T-helper 2 cell (primary cell): ENCODE results near the gene CNTNAP2.
"Not testable (repeated sequence)": the region's sequence is repeated elsewhere in the genome, so short reads cannot be mapped to it uniquely, and the experiment has no call there.

Source experiments
- DNase-seq, 5 experiments: peaks; one replicate each; pipeline versions ENCODE4 v3.0.0 to v3.0.0-alpha.2; 2012 to 2022

Gene CNTNAP2

DNA sequence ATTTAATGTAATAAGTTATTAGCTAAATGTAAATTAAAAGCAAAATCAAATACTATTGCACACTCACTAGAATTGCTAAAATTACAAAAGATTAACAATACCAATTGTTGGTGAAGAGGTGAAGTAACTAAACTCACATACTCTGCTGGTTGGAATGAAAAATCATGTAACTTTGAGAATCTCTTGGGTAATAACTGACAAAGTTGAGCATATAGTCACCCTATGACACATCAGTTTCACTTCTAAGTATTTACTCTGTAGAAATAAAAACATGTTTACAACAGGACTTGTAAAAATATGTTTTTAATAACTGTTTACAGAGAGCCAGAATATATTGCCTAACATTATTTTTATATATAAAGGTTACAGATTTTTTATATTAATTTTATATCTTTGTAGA lies 33.6 kb downstream of the CNTNAP2 start:
- no peak for DNase-seq

DNA sequence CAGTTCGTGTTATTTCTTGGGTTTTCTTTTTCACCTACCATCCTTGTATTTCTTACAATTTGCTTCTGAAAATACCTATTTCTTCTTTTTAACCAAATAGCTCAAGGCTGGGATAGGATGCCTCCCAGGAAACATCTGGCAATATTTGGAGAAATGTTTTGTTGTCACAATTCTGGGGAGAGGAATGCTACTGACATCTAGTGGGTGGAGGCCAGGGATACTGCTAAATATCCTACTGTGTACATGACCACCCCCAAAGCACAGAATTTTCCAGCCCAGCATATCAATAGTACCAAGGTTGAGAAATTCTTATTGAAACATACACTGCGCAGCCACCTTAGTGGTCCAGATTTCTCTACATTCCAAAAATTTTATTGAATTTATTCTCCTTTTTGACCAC lies 55.5 kb downstream of the CNTNAP2 start:
- no peak for DNase-seq

DNA sequence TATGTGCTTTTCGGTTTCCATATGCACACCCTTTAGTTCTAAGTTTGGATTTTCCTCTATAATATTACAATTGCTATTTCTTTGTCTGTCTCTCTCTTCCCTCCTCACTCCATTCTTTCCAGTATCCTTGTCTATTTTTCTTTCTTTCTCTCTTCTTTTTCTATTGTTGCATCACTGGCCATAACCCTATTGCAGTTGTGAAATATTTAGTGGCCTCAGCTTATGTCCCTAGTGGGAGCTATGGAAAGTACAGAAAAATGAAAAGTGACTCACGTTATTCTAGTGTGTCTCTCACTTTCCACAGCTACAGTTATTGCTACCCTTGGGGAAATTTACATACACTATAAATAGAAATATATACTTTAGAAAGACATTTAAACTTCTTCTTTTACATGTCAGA lies 59.1 kb downstream of the CNTNAP2 start:
- no peak for DNase-seq

GRCh38 chr7:146176860-146177259 lies 60.3 kb downstream of the CNTNAP2 start:
- no peak for DNase-seq

- DNase-seq: no peak
Measured at GRCh38 chr7:146177301-146177700, 60.7 kb downstream of the CNTNAP2 start.

DNA sequence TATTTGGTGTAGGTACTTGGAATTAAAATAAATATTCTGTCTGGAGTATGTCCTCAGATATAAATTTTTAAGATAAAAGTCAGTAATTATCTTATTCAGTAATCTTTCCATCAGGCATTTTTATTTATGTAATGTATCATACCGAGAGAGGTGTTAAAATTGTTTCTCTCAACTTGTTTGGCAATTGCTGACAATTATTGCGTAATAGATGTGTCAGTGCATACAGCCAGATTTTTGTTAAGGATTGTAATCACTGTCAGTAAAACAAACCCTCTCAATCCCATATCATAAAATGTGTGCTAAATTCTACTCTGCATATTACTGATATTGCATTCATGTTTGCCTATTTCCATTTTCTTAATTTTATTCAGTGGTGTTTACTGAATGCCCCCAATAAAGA lies 69.2 kb downstream of the CNTNAP2 start:
- DNase-seq: no peak

DNA sequence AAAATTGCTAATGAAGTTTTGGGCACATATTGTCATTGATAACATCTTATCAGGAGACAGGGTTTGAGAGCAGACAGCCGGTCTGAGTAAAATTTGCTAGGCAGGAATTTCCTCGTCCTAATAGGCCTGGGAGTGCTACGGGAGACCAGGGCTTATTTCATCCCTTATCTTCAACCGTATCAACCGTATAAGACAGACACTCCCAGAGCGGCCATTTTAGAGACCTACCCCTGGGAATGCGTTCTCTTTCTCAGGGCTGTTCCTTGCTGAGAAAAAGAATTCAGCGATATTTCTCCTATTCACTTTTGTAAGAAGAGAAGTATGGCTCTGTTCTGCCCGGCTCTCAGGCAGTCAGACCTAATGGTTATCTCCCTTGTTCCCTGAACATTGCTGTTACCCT lies 74.8 kb downstream of the CNTNAP2 start:
- DNase-seq: not testable (repeated sequence)

GRCh38 chr7:146201945-146202344 lies 85.3 kb downstream of the CNTNAP2 start:
- DNase-seq: no peak

GRCh38 chr7:146206270-146206669 lies 89.7 kb downstream of the CNTNAP2 start:
- no peak for DNase-seq

DNA sequence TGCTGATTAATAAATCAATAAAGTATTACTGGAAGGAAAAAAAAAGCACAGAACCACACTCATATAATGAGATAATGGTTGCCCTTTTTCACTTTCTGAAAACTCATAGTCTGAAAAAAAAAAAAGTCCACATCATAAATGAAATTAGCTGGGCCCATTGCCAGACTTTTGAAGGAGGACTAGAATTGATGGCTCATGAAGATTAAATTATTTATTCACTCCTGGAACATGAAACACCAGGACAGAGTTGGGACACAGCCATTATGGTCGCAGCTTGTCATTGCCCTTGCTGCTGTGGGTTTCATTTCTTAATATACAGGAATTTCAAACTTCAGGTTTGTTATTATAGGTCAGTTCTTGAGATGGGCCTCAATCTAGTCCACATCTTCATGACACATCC lies 91.9 kb downstream of the CNTNAP2 start:
- DNase-seq: no peak

- no peak for DNase-seq
Measured at GRCh38 chr7:146214842-146215241, 98.2 kb downstream of the CNTNAP2 start.

- no peak for DNase-seq
Measured at GRCh38 chr7:146216396-146217041, 99.9 kb downstream of the CNTNAP2 start.

DNA sequence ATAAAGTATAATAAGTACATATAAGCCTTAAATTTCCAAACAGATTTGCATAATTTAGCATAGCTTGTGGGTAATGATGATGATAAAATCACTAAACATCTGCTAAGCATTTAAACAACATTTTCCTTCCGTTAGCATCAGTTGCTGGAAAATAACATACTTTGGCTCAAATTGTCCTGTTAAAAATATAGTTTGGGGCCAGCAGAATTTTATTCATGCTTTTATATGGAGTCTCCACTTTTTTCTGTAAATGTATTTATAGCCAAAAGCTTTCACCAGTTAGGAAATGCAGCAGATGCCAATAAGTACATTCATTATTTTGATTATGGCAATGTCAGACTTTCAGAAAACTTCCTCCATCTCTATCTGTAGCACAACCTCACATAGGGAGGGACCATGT lies 107.2 kb downstream of the CNTNAP2 start:
- DNase-seq: no peak

GRCh38 chr7:146232604-146233003 lies 116.0 kb downstream of the CNTNAP2 start:
- no peak for DNase-seq

- DNase-seq: no peak
Measured at GRCh38 chr7:146235195-146235594, 118.6 kb downstream of the CNTNAP2 start.

DNA sequence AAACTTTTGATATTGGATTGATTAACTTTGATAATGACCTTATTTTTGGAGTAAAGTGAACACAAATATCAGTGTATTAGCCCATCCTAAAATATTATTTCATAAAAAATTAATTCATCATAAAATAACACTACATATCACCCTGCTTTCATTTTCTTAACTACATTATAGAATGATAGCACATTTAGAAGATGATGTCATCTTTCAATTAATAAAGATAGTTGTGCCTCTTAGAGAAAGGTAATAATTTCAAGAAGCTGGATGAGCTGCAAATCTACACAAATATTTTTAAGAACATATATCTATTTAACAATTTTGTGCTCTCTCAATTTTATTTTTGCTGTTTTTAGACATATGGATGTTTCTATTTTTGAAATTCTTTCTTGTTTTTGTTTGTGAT lies 126.1 kb downstream of the CNTNAP2 start:
- no peak for DNase-seq

DNA sequence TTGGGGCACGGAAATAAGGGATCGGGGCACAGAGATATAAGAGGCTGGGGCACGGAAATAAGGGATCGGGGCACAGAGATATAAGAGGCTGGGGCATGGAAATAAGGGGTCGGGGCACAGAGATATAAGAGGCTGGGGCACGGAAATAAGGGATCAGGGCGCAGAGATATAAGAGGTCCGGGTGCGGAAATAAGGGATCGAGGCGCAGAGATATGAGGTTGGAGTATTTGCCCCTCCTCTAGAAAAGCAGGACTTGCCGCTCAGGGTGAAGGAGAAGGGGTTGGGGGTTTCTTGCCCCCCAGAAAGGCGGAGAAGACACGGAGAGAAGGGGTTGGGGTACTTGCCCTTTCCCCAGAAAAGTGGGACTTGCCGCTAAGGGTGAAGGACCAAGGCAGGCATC lies 131.4 kb downstream of the CNTNAP2 start:
- not testable (repeated sequence) for DNase-seq

- DNase-seq: not testable (repeated sequence)
Measured at GRCh38 chr7:146248744-146249143, 132.1 kb downstream of the CNTNAP2 start.

DNA sequence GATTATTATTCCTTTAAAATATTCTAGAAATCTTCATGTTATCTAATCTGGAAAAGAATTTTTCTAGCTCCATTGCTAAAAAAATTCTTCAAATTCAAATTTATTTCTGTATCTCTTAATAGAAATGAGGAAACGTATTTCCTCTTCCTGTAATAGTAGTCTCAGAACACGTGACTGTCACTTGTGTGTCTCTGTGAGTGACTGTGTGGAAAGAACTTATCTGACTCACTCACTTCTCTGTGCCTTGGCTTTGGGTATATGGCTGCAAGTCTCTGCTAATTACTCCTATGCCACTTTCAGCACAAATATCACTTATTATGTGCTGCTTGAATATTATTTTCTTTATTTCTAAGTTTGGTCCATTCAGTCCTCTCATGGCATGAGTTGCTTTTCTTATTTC lies 132.7 kb downstream of the CNTNAP2 start:
- no peak for DNase-seq

- DNase-seq: no peak
Measured at GRCh38 chr7:146255609-146256008, 139.0 kb downstream of the CNTNAP2 start.

- no peak for DNase-seq
Measured at GRCh38 chr7:146262527-146262926, 145.9 kb downstream of the CNTNAP2 start.

DNA sequence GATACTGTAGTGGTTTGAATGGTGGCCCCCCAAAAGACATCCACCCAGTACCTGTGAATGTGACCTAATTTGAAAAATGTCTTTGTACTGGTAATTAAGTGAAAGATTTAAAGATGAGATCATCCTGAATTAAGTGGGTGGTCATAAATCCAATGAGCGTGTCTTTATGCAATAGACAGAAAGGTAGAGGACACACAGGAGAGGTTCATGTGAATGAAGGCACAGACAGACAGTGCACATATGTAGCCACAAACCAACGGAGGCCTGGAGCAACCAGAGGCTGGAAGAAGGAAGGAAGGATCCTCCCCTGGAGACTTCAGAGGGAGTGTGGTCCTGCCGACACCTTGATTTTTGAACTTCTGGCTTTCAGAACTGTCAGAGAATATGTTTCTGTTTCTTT lies 160.3 kb downstream of the CNTNAP2 start:
- DNase-seq: no peak

- DNase-seq: no peak
Measured at GRCh38 chr7:146285418-146285817, 168.8 kb downstream of the CNTNAP2 start.

GRCh38 chr7:146290746-146291145 lies 174.1 kb downstream of the CNTNAP2 start:
- no peak for DNase-seq

- DNase-seq: no peak
Measured at GRCh38 chr7:146291900-146292299, 175.3 kb downstream of the CNTNAP2 start.
